Thymus (tissue), 11 donors: ENCODE results near the gene PCDHB15. TPM values are rescaled to one million over a fixed set of nuclear protein-coding genes. Genes with fewer than 3 reads are reported as not detected.

ENCODE experiments used
- DNase-seq, 9 donors: peaks; one replicate each; pipeline ENCODE4 v3.0.0-alpha.2; 2013; ENCODE audit warnings: low spot score in 9 of 9, low read depth in 6 of 9, missing footprints in 1 of 9
- H3K27ac ChIP-seq, 2 donors: one replicate each; pipeline ENCODE4 v1.5.1; 2013; ENCODE audit warnings: control low read depth in 1 of 2, low read depth in 1 of 2, low read length in 1 of 2, mild to moderate bottlenecking in 1 of 2, moderate library complexity in 1 of 2
- H3K27me3 ChIP-seq, 2 donors: one replicate each; pipeline ENCODE4 v1.5.1; 2013; ENCODE audit warnings: low read length in 1 of 2; ENCODE audit not compliant: control insufficient read depth in 2 of 2, insufficient read depth in 1 of 2
- H3K36me3 ChIP-seq, 2 donors: one replicate each; pipeline ENCODE4 v1.5.1; 2013; ENCODE audit warnings: low read length in 1 of 2, mild to moderate bottlenecking in 1 of 2, moderate library complexity in 1 of 2; ENCODE audit not compliant: control insufficient read depth in 2 of 2, insufficient read depth in 2 of 2
- H3K4me1 ChIP-seq, 2 donors: one replicate each; pipeline ENCODE4 v1.5.1; 2013; ENCODE audit warnings: low read length in 2 of 2; ENCODE audit not compliant: control insufficient read depth in 2 of 2, insufficient read depth in 2 of 2
- H3K4me3 ChIP-seq, 2 donors: one replicate each; pipeline ENCODE4 v1.5.1; 2013; ENCODE audit warnings: low read length in 2 of 2, control low read depth in 1 of 2, mild to moderate bottlenecking in 1 of 2
- H3K9me3 ChIP-seq, 2 donors: one replicate each; pipeline ENCODE4 v1.5.1; 2013; ENCODE audit warnings: low read length in 1 of 2, mild to moderate bottlenecking in 1 of 2; ENCODE audit not compliant: control insufficient read depth in 2 of 2, insufficient read depth in 1 of 2
- WGBS: extraction: QIAGEN DNeasy Blood & Tissue Kit; methylation state at CpG from one replicate; pipeline ENCODE4 v1.1.7; 2013; 5-methylcytosine and 5-hydroxymethylcytosine counted together
- polyA plus RNA-seq: library from polyadenylated mRNA; stranded (reverse); fragments of 200-250 nt; gene quantifications from one replicate; pipeline ENCODE4 v1.2.3, GENCODE V29; 2013
- total RNA-seq: library from RNA; stranded (reverse); fragments of 120-200 nt; gene quantifications from one replicate; pipeline ENCODE4 v1.2.4, GENCODE V29; 2013
- donor health status: healthy.

The PCDHB15 gene
- total and polyA plus RNA-seq, 2 donors, result 0.33 to 0.66 TPM

DNA sequence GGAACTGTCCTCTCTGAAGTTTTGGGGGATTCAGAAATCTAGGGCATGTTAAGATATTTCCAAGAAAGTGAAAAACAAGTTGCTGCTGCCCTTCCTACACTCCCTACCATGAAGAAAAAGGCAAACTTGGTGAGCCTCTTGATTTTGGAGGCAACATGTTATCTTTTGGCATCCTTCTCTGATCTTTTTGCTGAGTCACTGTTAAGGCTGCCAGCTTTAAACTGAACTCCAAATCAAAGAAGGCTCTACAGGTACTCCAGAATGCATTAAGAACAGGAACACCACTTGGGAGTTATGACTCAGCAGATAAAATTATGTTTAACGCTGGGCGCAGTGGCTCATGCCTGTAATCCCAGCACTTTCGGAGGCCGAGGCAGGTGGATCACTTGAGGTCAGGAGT lies 24.0 kb downstream of the PCDHB15 start:
- H3K4me1 ChIP-seq, result no peaks in the 10 kb centered on the region
- peaks cover 3 to 23% of the 10 kb centered on the region in 2 donors for H3K9me3 ChIP-seq
- H3K4me3 ChIP-seq, result no peak overlapping the region
- DNase-seq, result no peak
- no peaks in the 10 kb centered on the region for H3K36me3 ChIP-seq
- H3K27me3 ChIP-seq, result no peaks in the 10 kb centered on the region
- WGBS, result 98% methylated on average over 4 of the region's 4 CpGs
- no peak overlapping the region for H3K27ac ChIP-seq

GRCh38 chr5:141272906-141273305 lies 27.7 kb downstream of the PCDHB15 start:
- no peaks in the 10 kb centered on the region for H3K27me3 ChIP-seq
- 73% methylated on average over 3 of the region's 3 CpGs for WGBS
- H3K27ac ChIP-seq, result no peak overlapping the region
- no peaks in the 10 kb centered on the region for H3K4me1 ChIP-seq
- peaks cover 3 to 21% of the 10 kb centered on the region in 2 donors for H3K9me3 ChIP-seq
- H3K4me3 ChIP-seq, result no peak overlapping the region
- no peak for DNase-seq
- H3K36me3 ChIP-seq, result no peaks in the 10 kb centered on the region

DNA sequence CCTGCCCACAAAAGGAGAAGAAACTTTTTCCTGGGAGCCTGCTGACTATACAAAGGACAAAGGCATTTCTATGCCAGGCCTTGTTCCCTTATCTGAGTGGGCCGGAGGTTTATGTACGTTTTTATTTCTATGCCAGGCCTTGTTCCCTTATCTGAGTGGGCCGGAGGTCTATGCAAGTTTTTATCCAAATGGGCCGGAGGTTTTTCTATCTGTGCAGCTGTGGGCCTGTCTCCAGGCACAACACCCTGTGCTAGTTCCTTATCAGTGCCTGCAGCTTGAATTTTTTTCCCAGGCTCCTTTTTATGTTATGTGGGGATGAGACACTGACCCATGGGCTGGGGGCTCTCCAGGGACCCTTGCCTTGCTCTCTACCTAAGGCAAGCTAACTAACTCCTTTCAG lies 53.2 kb downstream of the PCDHB15 start:
- no peaks in the 10 kb centered on the region for H3K36me3 ChIP-seq
- 87% methylated on average over 4 of the region's 4 CpGs for WGBS
- DNase-seq, result no peak

More for the DNA sequence above, 53.2 kb downstream of the PCDHB15 start:
- no peak overlapping the region for H3K4me3 ChIP-seq
- peaks cover 3 to 30% of the 10 kb centered on the region in 2 donors for H3K9me3 ChIP-seq
- H3K27me3 ChIP-seq, result no peaks in the 10 kb centered on the region
- no peak overlapping the region for H3K27ac ChIP-seq
- H3K4me1 ChIP-seq, result no peaks in the 10 kb centered on the region

Other genes with a start within 250 kb of the PCDHB15 start
Only the 30 nearest of the 39 such genes appear.
- gene PCDHB2, start 150.8 kb upstream of the PCDHB15 start, total RNA-seq, result 0.24 TPM
- gene PCDHB2, start 150.8 kb upstream of the PCDHB15 start, polyA plus RNA-seq, result 0.39 TPM
- 0.09 TPM for gene PCDHB3, start 144.9 kb upstream of the PCDHB15 start, total RNA-seq
- gene PCDHB3, start 144.9 kb upstream of the PCDHB15 start, polyA plus RNA-seq, result 0.11 TPM
- 0.09 TPM for gene PCDHB4, start 123.6 kb upstream of the PCDHB15 start, total RNA-seq
- 0.34 TPM for gene PCDHB4, start 123.6 kb upstream of the PCDHB15 start, polyA plus RNA-seq
- gene PCDHB5, start 110.2 kb upstream of the PCDHB15 start, total RNA-seq, result 0.38 TPM
- 1.0 TPM for gene PCDHB5, start 110.2 kb upstream of the PCDHB15 start, polyA plus RNA-seq
- 0.09 TPM for gene PCDHB6, start 95.3 kb upstream of the PCDHB15 start, total RNA-seq
- gene PCDHB6, start 95.3 kb upstream of the PCDHB15 start, polyA plus RNA-seq, result 0.23 TPM
- 0.14 TPM for gene PCDHB7, start 72.8 kb upstream of the PCDHB15 start, total RNA-seq
- gene PCDHB7, start 72.8 kb upstream of the PCDHB15 start, polyA plus RNA-seq, result 0.11 TPM
- gene PCDHB8, start 67.6 kb upstream of the PCDHB15 start, total RNA-seq, result 0.05 TPM
- gene PCDHB8, start 67.6 kb upstream of the PCDHB15 start, polyA plus RNA-seq, result 0.05 TPM
- 0.14 TPM for gene PCDHB16, start 63.0 kb upstream of the PCDHB15 start, total RNA-seq
- gene PCDHB16, start 63.0 kb upstream of the PCDHB15 start, polyA plus RNA-seq, result 0.27 TPM
- 0.19 TPM for gene PCDHB9, start 58.2 kb upstream of the PCDHB15 start, total RNA-seq
- gene PCDHB9, start 58.2 kb upstream of the PCDHB15 start, polyA plus RNA-seq, result 0.16 TPM
- 0.19 TPM for gene PCDHB10, start 53.0 kb upstream of the PCDHB15 start, total RNA-seq
- 0.23 TPM for gene PCDHB10, start 53.0 kb upstream of the PCDHB15 start, polyA plus RNA-seq
- gene PCDHB11, start 45.8 kb upstream of the PCDHB15 start, total RNA-seq, result 0.24 TPM
- gene PCDHB11, start 45.8 kb upstream of the PCDHB15 start, polyA plus RNA-seq, result 0.37 TPM
- gene PCDHB12, start 36.7 kb upstream of the PCDHB15 start, total RNA-seq, result 0.19 TPM
- 0.18 TPM for gene PCDHB12, start 36.7 kb upstream of the PCDHB15 start, polyA plus RNA-seq
- gene PCDHB13, start 31.5 kb upstream of the PCDHB15 start, total RNA-seq, result 0.14 TPM
- gene PCDHB13, start 31.5 kb upstream of the PCDHB15 start, polyA plus RNA-seq, result 0.27 TPM
- gene PCDHB14, start 22.1 kb upstream of the PCDHB15 start, total RNA-seq, result 0.38 TPM
- 0.87 TPM for gene PCDHB14, start 22.1 kb upstream of the PCDHB15 start, polyA plus RNA-seq
- 0.09 TPM for gene SLC25A2, start 58.7 kb downstream of the PCDHB15 start, total RNA-seq
- gene SLC25A2, start 58.7 kb downstream of the PCDHB15 start, polyA plus RNA-seq, result 0.16 TPM
- 138 TPM for gene TAF7, start 75.4 kb downstream of the PCDHB15 start, total RNA-seq
- 174 TPM for gene TAF7, start 75.4 kb downstream of the PCDHB15 start, polyA plus RNA-seq
- 0.09 TPM for gene PCDHGA1, start 85.1 kb downstream of the PCDHB15 start, total RNA-seq
- 0.16 TPM for gene PCDHGA1, start 85.1 kb downstream of the PCDHB15 start, polyA plus RNA-seq
- 0.19 TPM for gene PCDHGA2, start 93.4 kb downstream of the PCDHB15 start, total RNA-seq
- gene PCDHGA2, start 93.4 kb downstream of the PCDHB15 start, polyA plus RNA-seq, result 0.46 TPM
- 0.19 TPM for gene PCDHGA3, start 98.4 kb downstream of the PCDHB15 start, total RNA-seq
- 0.11 TPM for gene PCDHGA3, start 98.4 kb downstream of the PCDHB15 start, polyA plus RNA-seq
- gene PCDHGB1, start 104.7 kb downstream of the PCDHB15 start, total RNA-seq, result 0.14 TPM
- 0.11 TPM for gene PCDHGB1, start 104.7 kb downstream of the PCDHB15 start, polyA plus RNA-seq
- 0.19 TPM for gene PCDHGA4, start 109.6 kb downstream of the PCDHB15 start, total RNA-seq
- 0.11 TPM for gene PCDHGA4, start 109.6 kb downstream of the PCDHB15 start, polyA plus RNA-seq
- gene PCDHGB2, start 114.6 kb downstream of the PCDHB15 start, total RNA-seq, result 0.28 TPM
- gene PCDHGB2, start 114.6 kb downstream of the PCDHB15 start, polyA plus RNA-seq, result 0.21 TPM
- gene PCDHGA5, start 118.8 kb downstream of the PCDHB15 start, total RNA-seq, result 0.19 TPM
- 0.18 TPM for gene PCDHGA5, start 118.8 kb downstream of the PCDHB15 start, polyA plus RNA-seq
- 0.33 TPM for gene PCDHGB3, start 124.8 kb downstream of the PCDHB15 start, total RNA-seq
- 0.14 TPM for gene PCDHGB3, start 124.8 kb downstream of the PCDHB15 start, polyA plus RNA-seq
- 0.47 TPM for gene PCDHGA6, start 128.5 kb downstream of the PCDHB15 start, total RNA-seq
- gene PCDHGA6, start 128.5 kb downstream of the PCDHB15 start, polyA plus RNA-seq, result 1.2 TPM
- 0.28 TPM for gene PCDHGA7, start 137.3 kb downstream of the PCDHB15 start, total RNA-seq
- 0.46 TPM for gene PCDHGA7, start 137.3 kb downstream of the PCDHB15 start, polyA plus RNA-seq
- gene PCDHGB4, start 142.3 kb downstream of the PCDHB15 start, total RNA-seq, result 1.0 TPM
- 1.6 TPM for gene PCDHGB4, start 142.3 kb downstream of the PCDHB15 start, polyA plus RNA-seq
- gene PCDHGA8, start 147.2 kb downstream of the PCDHB15 start, total RNA-seq, result 0.19 TPM
- 0.18 TPM for gene PCDHGA8, start 147.2 kb downstream of the PCDHB15 start, polyA plus RNA-seq
- gene PCDHGB5, start 152.6 kb downstream of the PCDHB15 start, total RNA-seq, result 1.6 TPM
- gene PCDHGB5, start 152.6 kb downstream of the PCDHB15 start, polyA plus RNA-seq, result 1.1 TPM
- gene PCDHGA9, start 157.4 kb downstream of the PCDHB15 start, total RNA-seq, result 0.66 TPM
- gene PCDHGA9, start 157.4 kb downstream of the PCDHB15 start, polyA plus RNA-seq, result 0.75 TPM